GM21737 (cell line): Measurements from ENCODE around the gene VAV2.

Experiments
- ATAC-seq: cut with Tn5 transposase; IDR thresholded peaks from one replicate; pipeline ENCODE4 v1.9.1; 2021; ENCODE audit warnings: mild to moderate bottlenecking, moderate library complexity; ENCODE audit not compliant: unreplicated experiment

Gene VAV2, protein sequence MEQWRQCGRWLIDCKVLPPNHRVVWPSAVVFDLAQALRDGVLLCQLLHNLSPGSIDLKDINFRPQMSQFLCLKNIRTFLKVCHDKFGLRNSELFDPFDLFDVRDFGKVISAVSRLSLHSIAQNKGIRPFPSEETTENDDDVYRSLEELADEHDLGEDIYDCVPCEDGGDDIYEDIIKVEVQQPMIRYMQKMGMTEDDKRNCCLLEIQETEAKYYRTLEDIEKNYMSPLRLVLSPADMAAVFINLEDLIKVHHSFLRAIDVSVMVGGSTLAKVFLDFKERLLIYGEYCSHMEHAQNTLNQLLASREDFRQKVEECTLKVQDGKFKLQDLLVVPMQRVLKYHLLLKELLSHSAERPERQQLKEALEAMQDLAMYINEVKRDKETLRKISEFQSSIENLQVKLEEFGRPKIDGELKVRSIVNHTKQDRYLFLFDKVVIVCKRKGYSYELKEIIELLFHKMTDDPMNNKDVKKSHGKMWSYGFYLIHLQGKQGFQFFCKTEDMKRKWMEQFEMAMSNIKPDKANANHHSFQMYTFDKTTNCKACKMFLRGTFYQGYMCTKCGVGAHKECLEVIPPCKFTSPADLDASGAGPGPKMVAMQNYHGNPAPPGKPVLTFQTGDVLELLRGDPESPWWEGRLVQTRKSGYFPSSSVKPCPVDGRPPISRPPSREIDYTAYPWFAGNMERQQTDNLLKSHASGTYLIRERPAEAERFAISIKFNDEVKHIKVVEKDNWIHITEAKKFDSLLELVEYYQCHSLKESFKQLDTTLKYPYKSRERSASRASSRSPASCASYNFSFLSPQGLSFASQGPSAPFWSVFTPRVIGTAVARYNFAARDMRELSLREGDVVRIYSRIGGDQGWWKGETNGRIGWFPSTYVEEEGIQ

DNA sequence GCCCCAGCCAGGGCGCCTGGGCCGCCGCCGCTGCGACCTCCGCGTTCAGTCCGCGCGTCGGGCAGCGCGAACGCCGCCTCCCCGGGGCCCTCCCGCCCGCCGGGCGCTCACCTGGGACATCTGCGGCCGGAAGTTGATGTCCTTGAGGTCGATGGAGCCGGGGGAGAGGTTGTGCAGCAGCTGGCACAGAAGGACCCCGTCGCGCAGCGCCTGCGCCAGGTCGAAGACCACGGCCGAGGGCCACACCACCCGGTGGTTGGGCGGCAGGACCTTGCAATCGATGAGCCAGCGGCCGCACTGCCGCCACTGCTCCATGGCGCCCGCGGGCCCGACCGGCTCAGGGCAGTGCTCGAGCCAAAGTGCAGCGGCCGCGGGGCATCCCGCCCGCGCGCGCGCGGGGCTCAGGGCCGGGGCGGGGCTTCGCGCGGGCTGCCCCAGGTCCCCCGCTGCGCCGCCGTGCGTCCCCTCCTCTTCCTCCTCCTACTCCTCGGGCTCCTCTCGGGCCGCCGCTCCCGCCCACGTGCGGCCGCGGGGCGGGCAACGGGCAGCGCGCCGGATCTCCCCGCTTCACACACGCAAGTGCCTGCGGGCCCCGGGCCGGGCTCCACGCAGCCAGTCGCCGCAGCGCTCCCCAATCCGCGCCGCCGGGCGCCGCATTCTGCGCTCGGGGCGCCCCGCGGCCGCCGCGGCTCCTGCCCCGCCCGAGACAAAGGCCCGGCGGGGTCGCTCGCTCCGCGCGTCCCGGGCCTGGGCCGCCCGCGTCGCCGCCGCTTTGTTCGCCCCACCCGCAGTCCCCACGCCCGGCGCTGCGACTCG is at the start of gene VAV2:
VAV2 (minus strand) TSS at position 361 of the 816 bp plus-strand sequence; CDS start at position 315, 46 bp downstream.
- peak; percentile 49 for ATAC-seq

DNA sequence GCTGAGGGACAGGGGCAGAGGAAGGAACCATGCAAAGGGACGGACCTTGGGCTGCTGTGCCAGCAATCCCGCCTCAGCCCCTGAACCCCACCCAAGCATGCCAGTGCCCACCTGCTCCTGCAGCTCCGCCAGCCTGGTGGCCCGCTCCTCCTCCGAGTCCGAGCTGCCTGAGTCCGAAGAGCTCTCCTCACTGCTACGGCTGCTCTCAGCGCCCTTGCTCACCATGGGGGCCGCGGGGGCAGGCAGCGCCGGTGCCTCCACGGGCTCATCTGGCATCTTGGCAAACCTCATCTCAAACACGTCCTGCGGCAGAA is 49.5 kb upstream of the VAV2 start:
- ATAC-seq: no peak

DNA sequence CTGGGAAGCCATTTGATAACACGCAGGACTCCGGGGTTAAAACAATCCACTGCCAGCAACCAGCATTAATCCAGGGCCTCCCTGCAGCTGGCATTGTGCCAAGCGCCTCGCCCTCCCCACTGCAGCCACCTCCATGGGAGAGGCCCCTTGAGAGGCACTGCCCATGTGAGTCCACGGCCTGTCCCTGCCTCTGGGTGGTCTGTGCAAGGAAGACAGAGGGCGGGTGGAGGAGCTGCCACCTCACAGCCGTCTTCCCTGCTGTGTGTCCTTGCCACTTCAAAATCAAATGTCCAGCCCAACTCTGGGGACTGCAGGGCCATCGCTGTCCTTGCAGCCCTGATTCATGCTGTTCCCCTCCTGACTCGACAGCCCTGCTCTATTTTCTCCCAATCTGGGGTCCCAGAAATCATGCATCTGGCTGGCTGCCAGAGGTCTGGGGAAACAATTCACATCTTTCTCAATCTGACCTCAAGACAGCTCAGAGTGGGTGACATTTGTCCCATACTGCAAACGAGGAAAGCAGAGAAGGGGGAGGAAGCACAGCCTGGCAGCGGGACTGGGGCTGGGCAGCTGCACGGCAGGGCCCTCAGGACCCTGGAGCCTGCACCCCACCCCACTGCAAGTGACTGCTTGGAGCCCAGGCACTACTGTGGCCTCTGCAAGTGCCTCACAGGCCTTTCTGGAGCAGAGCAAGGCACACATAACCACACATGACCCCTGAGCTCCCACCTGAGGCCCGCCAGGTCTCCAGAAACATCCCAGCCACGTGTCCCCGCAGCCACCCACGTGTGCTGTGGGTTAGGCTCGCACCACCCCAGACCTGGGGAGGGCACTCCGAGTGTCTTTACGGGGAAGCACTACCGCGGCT is 48.9 kb upstream of the VAV2 start:
- no peak for ATAC-seq

GRCh38 chr9:134040176-134040565 is 48.0 kb upstream of the VAV2 start:
- no peak for ATAC-seq

- ATAC-seq: no peak
Observed at GRCh38 chr9:134039386-134040175, 47.5 kb upstream of the VAV2 start.

GRCh38 chr9:134037641-134038040 is 45.5 kb upstream of the VAV2 start:
- ATAC-seq: no peak

- no peak for ATAC-seq
Observed at GRCh38 chr9:134036130-134036529, 44.0 kb upstream of the VAV2 start.

DNA sequence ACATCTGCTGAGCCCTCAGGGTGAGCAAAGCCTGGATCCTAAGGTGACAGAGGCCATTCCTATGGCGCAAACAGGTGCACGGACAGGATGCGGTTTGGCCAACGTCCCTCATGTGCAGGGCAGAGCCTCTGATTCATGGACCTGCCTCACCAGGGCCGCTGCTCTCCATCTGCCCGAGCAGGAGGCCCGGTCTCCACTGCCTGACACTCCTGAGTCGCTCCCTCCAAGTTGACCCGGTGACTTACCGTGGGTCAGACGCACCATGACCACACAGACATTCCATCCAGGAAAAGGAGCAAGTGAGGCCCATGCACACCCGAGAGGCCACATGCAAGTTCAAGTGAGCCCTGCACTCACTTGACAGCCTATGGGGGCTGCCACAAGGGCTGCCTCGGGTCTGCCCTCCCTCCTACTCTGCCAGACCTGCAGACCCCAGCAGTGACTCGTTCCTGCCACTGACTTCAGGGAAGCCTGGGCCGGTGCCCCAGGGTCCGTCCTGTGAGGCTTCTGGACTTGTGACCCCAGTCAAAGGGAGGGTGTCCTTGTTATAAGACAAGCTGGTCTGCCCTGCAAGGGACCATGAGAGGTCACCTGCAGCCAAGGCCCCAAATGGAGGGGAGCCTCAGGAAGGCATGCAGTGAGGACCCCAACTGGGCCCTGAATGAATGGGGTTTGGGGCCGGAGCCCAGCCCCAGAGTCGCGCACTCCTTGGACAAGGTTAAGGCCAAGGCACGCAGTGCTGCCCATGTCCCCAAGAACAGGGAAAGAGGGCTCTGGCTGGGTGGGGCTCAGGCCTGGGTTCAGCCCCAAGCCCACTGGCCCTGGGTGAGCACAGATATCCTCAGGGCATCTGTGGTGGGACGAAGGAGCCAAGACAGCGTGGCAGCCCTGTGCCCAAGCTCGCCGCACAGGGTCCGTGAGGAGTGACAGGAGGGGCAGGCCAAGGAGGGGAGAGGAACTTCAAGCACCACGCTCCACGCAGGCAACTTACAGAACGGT is 43.2 kb upstream of the VAV2 start:
- no peak for ATAC-seq

DNA sequence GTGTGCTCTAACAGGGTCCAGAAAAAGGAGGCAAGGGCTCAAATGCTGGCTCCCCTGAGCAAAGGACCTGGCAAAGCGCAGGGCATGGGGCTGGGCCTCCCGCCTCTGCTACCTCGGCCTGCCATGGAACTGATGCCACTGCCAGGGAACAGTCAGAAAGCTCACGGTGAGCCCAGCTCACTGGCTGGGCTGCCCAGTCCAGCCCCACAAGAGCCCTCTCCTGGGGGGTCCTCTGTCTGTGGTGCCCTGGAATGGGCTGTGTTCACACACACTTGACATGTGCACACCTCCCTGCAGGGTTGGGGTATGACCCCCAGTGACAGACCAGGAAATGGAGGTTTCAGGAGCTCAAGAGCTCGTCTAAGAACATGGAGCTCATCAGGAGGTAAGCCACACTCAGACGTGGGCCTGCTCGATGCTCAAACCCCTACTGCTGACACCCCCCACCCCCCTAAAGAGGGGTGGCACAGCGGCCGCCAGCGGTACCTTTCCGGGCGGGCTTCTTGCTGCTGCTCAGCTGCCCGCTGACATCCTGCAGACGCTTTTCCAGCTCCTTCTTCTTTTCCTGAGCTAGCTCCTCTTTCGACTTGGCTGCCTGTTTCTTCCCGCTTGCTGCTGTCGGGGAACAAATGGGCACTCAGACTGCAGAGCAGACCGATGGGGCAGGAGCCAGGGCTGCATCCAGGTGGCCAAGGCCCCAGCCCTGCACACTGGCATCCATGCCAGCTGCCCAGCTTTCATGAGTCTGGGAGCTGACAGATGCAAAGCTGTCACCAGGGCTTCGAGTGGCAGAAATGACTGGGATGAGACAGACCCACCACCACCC is 42.3 kb upstream of the VAV2 start:
- ATAC-seq: no peak

DNA sequence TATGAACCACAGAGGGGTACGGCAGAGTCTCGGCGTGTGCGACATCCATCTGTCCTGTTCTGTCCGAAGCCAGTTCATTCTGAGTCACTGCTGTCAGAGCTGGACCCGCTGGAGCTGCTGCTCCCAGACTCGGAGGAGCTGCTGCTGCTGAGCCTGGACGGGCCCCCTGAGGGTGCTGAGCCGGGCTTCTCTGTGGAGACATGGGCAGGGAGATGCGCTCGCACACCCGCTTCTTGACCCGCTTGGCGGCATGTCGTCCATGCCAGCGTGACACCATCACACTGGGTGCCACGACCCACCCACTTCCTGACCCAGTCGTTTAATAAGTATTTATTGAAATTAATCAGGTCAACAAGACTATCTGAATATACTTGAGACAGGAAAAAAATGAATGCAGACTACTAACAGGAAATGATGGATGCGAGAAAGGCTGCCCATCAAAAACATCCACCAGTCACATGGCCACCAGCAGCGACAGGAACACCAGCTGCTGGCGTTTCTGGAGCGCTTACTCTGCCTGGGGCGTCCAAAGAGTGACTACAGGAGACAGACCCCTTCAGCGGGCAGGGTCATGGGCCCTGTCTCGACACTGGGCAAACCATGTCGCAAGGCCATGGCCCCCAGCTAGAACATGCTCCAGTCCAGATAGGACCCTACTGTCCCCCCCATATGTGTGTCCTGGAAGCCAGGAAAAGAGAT is 41.5 kb upstream of the VAV2 start:
- no peak for ATAC-seq

- ATAC-seq: no peak
Observed at GRCh38 chr9:134032456-134033222, 40.5 kb upstream of the VAV2 start.

DNA sequence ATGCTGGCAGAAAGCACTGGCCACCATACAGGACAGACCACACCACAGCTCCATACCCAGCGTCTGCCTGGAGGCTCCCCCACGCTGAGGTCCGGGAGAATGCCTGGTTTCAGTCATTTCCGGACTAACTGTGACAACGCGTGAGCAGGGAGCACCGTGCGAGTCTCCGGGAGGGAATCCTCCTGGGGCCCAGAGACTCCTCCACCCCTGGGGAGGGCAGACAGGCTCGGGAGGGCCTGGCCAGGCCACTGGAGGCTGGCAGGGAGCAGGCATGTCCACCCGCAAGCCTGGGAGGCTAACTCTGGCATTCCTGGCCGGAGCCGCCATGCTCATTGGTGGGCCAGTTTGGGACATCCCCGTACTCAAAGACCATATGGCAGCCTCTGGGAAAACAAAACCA is 39.7 kb upstream of the VAV2 start:
- no peak for ATAC-seq

GRCh38 chr9:134030821-134031470 is 38.8 kb upstream of the VAV2 start:
- no peak for ATAC-seq

- ATAC-seq: no peak
Observed at GRCh38 chr9:134029248-134030226, 37.4 kb upstream of the VAV2 start.
